ENCODE data around the gene DHRS7B.

DNA sequence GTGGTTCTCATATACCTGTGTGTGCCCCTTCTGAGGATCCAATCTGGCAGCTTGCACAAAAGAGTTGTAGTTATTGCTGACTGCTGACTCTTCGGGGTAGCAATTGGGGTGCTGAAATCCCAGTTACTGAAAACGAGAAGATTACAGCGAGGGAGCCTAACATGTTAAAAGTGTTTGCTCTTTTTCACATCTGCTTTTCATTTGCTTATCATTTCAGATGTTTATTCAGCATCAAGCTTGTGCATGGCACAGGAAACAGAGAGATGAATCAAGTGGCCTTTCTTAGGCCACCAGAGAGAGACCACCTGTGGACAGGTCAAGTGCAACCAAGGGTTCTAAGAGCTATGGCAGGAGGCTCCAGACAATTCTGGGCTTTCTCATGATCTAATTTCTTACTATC is 16.9 kb downstream of the DHRS7B start:
- no peak for TF ChIP-seq EZH2 (IDR thresholded peaks at IDR 0.05; ENCODE audit: low read length)
- TF ChIP-seq, protein P1, sequence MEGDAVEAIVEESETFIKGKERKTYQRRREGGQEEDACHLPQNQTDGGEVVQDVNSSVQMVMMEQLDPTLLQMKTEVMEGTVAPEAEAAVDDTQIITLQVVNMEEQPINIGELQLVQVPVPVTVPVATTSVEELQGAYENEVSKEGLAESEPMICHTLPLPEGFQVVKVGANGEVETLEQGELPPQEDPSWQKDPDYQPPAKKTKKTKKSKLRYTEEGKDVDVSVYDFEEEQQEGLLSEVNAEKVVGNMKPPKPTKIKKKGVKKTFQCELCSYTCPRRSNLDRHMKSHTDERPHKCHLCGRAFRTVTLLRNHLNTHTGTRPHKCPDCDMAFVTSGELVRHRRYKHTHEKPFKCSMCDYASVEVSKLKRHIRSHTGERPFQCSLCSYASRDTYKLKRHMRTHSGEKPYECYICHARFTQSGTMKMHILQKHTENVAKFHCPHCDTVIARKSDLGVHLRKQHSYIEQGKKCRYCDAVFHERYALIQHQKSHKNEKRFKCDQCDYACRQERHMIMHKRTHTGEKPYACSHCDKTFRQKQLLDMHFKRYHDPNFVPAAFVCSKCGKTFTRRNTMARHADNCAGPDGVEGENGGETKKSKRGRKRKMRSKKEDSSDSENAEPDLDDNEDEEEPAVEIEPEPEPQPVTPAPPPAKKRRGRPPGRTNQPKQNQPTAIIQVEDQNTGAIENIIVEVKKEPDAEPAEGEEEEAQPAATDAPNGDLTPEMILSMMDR (optimal IDR thresholded peaks at IDR 0.05 in 1 of 3, IDR thresholded peaks at IDR 0.05 in 1 of 3, conservative IDR thresholded peaks at IDR 0.05 in 1 of 3; ENCODE audit: extremely low read depth in 1 of 3, insufficient read depth in 2 of 3, low read length in 3 of 3), result no peak
